HUES48 (cell line): ENCODE data around the gene WFDC9.
"Not testable (repeated sequence)": the region's sequence is repeated elsewhere in the genome, so short reads cannot be mapped to it uniquely, and the experiment has no call there.

Experiments used
- H3K27ac ChIP-seq: one replicate; pipeline ENCODE4 v1.7.0; 2013; ENCODE audit warnings: low read depth, low read length, inconsistent platforms
- H3K27me3 ChIP-seq: 2 replicates; pipeline ENCODE4 v1.6.1; 2013; ENCODE audit warnings: mild to moderate bottlenecking, low read length; ENCODE audit not compliant: control insufficient read depth, insufficient read depth
- H3K36me3 ChIP-seq: 2 replicates; pipeline ENCODE4 v1.6.1; 2013; ENCODE audit warnings: low read length; ENCODE audit not compliant: control insufficient read depth, insufficient read depth
- H3K4me1 ChIP-seq: 2 replicates; pipeline ENCODE4 v1.6.1; 2013; ENCODE audit warnings: mild to moderate bottlenecking, low read length; ENCODE audit not compliant: control insufficient read depth, insufficient read depth
- H3K4me3 ChIP-seq: 2 replicates; pipeline ENCODE4 v1.5.1; 2013; ENCODE audit warnings: mild to moderate bottlenecking, low read depth, low read length
- H3K9ac ChIP-seq: 2 replicates; pipeline ENCODE4 v1.6.1; 2013; ENCODE audit warnings: mild to moderate bottlenecking, low read depth, low read length, moderate library complexity
- H3K9me3 ChIP-seq: 2 replicates; pipeline ENCODE4 v1.6.1; 2013; ENCODE audit warnings: low read length; ENCODE audit not compliant: control insufficient read depth, insufficient read depth

The WFDC9 gene

DNA sequence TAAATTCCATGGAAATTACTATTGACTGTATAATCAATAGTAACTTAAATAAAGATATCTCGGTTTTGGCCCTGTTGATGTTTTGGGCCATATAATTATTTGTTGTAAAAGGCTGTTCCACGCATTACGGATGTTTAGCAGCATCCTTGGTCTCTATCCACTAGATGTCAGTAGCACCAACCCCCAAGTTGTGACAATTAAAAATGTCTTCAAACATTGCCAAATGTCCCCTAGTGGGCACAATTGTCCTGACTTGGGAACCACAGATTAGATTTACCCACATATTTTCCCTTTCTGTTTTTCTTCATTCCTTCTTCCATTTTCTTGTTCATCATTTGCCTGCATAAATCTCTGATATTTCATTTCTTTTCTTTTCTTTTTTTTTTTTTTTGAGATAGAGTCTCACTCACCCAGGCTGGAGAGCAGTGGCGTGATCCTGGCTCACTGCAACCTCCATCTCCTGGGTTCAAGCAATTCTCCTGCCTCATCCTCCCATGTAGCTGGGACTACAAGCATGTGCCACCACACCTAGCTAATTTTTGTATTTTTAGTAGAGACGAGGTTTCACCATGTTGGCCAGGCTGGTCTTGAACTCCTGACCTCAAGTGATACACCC, 38.4 kb downstream of the WFDC9 start:
- no peak overlapping the region for H3K9ac ChIP-seq
- no peaks in the 10 kb centered on the region for H3K27me3 ChIP-seq
- H3K9me3 ChIP-seq: no peaks in the 10 kb centered on the region
- H3K36me3 ChIP-seq: no peaks in the 10 kb centered on the region
- H3K27ac ChIP-seq: no peak overlapping the region
- no peaks in the 10 kb centered on the region for H3K4me1 ChIP-seq
- H3K4me3 ChIP-seq: no peak overlapping the region

DNA sequence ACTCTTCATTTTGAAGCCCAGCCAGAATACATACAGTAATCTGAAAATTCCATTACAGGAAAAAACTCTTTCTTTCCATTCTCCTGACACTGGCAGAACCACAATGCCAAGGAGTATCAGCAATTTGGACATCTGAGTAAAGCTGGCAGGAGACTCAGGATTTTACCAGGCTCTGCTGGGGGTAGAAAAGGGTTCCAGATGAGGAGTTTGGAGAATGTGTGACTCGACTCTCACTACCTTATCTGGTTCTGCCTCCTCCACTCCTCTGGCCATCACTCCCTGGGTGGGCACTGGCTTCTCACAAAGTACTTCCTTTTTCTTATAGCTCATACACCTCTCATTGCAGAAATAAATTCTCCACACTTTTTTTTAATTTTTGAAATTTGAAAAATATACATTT, 41.4 kb downstream of the WFDC9 start:
- Histone ChIP-seq H3K27me3 (no peaks in the 10 kb centered on the region), H3K4me3 (no peak overlapping the region), H3K27ac (no peak overlapping the region), H3K9ac (no peak overlapping the region), H3K9me3 (no peaks in the 10 kb centered on the region), H3K36me3 (no peaks in the 10 kb centered on the region), H3K4me1 (no peaks in the 10 kb centered on the region)

DNA sequence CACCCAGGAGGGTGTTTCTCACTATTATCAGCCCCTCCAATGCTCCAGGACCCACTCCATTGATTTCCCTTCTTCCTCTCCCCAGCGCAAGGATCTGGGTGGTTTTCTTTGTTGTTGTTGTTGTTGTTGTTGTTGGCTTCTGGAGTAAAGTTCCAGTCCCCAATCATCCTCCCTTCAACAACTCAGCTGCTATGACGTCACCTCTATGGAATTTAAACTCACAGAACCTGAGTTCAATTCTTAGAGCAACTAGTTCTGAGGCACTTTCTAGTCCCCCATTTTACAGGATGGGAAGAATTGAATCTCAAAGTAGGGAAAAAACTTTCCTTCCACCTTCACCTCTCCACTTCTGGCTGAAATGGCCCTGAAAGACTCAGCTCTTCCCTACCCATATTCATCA, 42.3 kb downstream of the WFDC9 start:
- Histone ChIP-seq H3K36me3 (no peaks in the 10 kb centered on the region), H3K4me3 (no peak overlapping the region), H3K4me1 (peaks cover 1% of the 10 kb centered on the region; the same call in 1 of the 2 replicates), H3K9ac (no peak overlapping the region), H3K27ac (no peak overlapping the region), H3K9me3 (no peaks in the 10 kb centered on the region), H3K27me3 (no peaks in the 10 kb centered on the region)

DNA sequence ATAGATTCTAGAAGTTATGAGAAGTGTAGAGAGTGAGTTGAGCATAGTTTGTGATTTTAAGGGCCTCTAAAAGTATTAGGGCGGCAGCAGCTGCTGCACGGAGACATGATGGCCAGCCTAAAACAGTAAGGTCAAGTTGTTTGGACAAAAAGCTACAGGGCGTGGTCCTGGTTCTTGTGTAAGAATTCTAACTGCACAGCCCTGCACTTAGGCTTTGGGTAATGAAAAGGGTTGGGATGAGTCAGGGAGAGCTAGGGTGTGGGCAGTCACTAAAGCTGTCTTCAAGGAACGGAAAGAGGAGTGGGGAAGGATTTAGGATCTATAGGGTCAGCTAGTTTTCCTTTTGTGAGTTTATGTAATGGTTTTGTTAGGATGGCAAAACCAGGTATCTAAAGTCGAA, 45.1 kb downstream of the WFDC9 start:
- H3K4me3 ChIP-seq, H3K27ac ChIP-seq, H3K36me3 ChIP-seq, H3K9ac ChIP-seq, H3K27me3 ChIP-seq, H3K9me3 ChIP-seq: not testable (repeated sequence)
- peaks cover 12% of the 10 kb centered on the region for H3K4me1 ChIP-seq

DNA sequence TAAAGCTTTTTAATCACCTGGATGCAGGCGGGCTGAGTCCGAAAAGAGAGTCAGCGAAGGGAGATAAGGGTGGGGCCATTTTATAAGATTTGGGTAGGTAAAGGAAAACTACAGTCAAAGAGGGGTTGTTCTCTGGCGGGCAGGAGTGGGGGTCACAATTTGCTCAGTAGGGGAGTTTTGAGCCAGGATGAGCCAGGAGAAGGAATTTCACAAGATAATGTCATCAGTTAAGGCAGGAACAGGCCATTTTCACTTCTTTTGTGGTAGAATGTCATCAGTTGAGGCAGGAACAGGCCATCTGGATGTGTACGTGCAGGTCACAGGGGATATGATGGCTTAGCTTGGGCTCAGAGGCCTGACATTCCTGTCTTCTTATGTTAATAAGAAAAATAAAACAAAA, 46.8 kb downstream of the WFDC9 start:
- not testable (repeated sequence) for H3K27me3 ChIP-seq, H3K9ac ChIP-seq, H3K9me3 ChIP-seq, H3K4me3 ChIP-seq, H3K36me3 ChIP-seq, H3K27ac ChIP-seq
- peaks cover 12% of the 10 kb centered on the region for H3K4me1 ChIP-seq

DNA sequence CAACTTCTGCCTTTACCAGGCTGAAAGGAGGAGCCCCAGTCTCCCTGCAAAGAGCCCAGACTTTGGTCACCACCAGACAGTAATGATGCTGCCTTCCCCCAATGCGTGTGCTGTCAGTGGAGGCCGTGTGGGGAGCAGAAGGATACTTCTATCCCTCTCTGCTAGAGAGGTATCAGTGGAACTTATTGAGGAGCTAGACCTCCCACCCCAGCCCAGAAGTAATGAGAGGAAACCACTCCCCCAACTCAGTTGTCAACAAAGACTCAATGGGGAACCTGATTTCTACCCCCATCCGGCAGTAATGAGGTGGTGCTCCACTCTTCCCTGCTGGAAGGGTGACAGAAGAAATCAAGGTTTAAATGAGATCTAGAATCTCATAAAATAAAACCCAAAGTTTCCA, 47.6 kb downstream of the WFDC9 start:
- H3K27me3 ChIP-seq: no peaks in the 10 kb centered on the region
- no peak overlapping the region for H3K9ac ChIP-seq
- H3K27ac ChIP-seq: peak overlapping the region; percentile 6
- H3K9me3 ChIP-seq: no peaks in the 10 kb centered on the region
- H3K4me3 ChIP-seq: no peak overlapping the region
- peaks cover 12% of the 10 kb centered on the region for H3K4me1 ChIP-seq
- no peaks in the 10 kb centered on the region for H3K36me3 ChIP-seq

DNA sequence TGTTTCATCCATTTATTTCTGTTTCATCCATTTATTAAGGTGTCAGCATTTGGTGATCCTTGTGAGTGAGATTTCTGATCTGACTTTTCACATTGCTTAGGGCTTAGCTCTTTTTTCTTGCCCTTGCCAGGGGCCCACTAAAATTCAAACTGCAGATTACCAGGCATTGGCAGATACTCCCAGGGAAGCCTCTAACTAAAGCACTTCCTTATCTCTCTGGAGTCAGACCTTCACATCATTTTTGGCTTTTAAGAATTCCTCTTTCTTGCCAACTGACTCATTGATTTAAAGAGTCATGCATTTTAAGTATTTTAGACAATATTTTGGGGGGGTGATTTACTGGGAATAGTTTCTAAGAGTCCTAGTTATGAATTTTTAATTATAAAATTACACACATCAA, 49.4 kb downstream of the WFDC9 start:
- H3K9ac ChIP-seq: no peak overlapping the region
- H3K36me3 ChIP-seq: no peaks in the 10 kb centered on the region
- no peaks in the 10 kb centered on the region for H3K27me3 ChIP-seq
- H3K4me1 ChIP-seq: peaks cover 22% of the 10 kb centered on the region
- H3K9me3 ChIP-seq: no peaks in the 10 kb centered on the region
- no peak overlapping the region for H3K4me3 ChIP-seq
- no peak overlapping the region for H3K27ac ChIP-seq

DNA sequence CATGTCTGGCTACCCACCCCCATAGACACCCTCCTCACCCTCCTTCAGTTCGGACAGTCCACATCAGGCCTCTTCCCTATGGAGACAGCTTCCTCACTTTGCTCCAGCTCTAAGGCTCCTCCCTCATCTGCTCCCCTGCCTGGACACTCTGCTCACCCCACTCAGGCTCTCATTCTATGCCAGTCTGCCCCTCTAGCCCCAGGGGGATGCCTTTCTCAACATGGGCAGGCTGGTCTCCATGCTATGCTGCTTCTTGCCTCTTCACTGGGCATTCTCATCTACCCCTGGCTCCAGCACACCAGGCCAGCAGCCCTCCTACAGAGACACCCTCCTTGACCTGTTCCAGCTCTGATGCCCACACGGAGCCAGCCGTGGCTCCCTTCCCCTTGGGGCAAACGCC, 51.9 kb downstream of the WFDC9 start, which contains the start of gene WFDC8:
WFDC8 (minus strand) TSS at position 101 of the 400 bp plus-strand sequence; CDS start at position 64, 37 bp downstream.
- H3K27ac ChIP-seq: peak within 1 kb of the TSS; percentile 46
- no peaks in the 10 kb centered on the region for H3K27me3 ChIP-seq
- H3K36me3 ChIP-seq: no peaks in the 10 kb centered on the region
- H3K9ac ChIP-seq: no peak within 1 kb of the TSS
- H3K4me1 ChIP-seq: peaks cover 23% of the 10 kb centered on the region
- H3K9me3 ChIP-seq: no peaks in the 10 kb centered on the region
- H3K4me3 ChIP-seq: no peak within 1 kb of the TSS

DNA sequence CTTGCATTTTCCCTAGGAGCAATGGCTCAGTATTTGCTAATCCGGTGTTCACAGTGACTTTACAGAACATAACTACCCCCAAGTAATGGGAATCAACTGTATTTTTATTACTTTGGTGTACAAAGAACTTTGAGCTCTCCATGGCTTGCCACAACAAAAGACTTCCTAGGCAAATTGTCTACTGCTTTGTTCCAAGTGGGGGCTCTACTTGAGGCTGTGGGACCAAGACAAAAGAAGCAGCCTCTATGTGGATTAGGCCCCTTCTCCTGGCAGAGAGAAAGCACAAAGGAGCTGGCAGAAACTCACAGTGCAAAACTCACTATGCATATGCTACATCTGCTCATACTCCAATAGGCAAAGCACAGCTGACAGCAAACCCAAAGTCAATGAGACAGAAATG, 52.9 kb downstream of the WFDC9 start:
- no peak overlapping the region for H3K9ac ChIP-seq

DNA sequence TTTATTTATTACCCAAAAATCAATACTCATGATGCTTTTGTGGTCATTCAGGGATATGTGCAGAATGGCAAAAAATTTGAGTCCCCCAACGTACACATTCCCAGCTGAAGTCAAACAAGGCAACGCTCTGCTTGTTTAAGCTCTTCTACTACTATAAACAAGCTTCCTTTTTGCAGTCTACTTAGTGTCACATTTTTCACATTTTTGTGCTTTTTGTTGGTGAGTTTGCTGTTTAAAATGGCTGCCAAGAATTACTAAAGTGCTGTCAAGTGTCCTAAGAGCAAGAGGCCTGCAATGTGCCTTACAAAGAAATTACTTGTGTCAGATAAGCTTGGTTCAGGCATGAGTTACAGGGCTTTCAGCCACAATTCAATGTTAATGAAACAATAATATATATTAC, 54.1 kb downstream of the WFDC9 start:
- H3K36me3 ChIP-seq: no peaks in the 10 kb centered on the region
- H3K9ac ChIP-seq: no peak overlapping the region
- no peaks in the 10 kb centered on the region for H3K9me3 ChIP-seq
- no peak overlapping the region for H3K27ac ChIP-seq
- no peaks in the 10 kb centered on the region for H3K27me3 ChIP-seq
- peaks cover 11% of the 10 kb centered on the region for H3K4me1 ChIP-seq
- H3K4me3 ChIP-seq: no peak overlapping the region

More for the DNA sequence above, 52.9 kb downstream of the WFDC9 start:
- Histone ChIP-seq H3K4me3 (no peak overlapping the region), H3K36me3 (no peaks in the 10 kb centered on the region), H3K27ac (peak overlapping the region; percentile 46), H3K4me1 (peaks cover 16% of the 10 kb centered on the region), H3K27me3 (no peaks in the 10 kb centered on the region), H3K9me3 (no peaks in the 10 kb centered on the region)

DNA sequence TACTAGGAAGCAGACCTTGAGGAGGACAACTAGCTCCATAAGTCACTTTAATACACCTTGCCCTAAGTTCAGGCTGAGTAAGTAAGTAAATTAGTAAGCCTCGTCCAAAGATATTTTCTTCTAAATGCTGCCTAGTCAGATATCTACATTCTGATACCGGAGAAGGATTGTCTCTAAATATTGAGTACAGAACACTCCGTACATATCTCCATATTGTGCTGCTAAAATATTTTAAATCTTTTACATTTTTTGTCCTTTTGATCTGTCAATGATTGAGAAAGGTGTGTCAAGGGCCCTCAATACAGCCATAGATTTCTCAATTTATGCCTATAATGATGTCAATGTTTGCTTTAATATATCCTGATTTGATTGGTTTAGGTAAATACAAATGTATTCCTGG, 55.2 kb downstream of the WFDC9 start:
- no peak overlapping the region for H3K4me3 ChIP-seq
- H3K36me3 ChIP-seq: no peaks in the 10 kb centered on the region
- H3K9ac ChIP-seq: no peak overlapping the region
- H3K9me3 ChIP-seq: no peaks in the 10 kb centered on the region
- peaks cover 11% of the 10 kb centered on the region for H3K4me1 ChIP-seq
- no peaks in the 10 kb centered on the region for H3K27me3 ChIP-seq
- no peak overlapping the region for H3K27ac ChIP-seq

DNA sequence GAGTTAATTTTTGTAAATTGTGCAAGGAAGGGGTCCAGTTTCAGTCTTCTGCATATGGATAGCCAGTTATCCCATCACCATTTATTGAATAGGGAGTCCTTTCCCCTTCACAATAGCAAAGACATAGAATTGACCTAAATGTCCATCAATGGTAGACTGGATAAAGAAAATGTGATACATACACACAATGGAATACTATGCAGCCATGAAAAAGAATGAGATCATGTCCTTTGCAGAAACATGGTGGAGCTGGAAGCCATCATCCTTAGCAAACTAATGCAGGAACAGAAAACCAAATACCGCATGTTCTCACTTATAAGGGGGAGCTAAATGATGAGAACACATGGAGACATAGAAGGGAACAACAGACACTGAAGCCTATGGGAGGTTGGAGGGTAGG, 61.4 kb downstream of the WFDC9 start:
- not testable (repeated sequence) for H3K4me1 ChIP-seq, H3K9me3 ChIP-seq, H3K27me3 ChIP-seq, H3K4me3 ChIP-seq, H3K9ac ChIP-seq, H3K36me3 ChIP-seq, H3K27ac ChIP-seq
